ENCODE measurements around the gene NUDT2.

The NUDT2 gene

GRCh38 chr9:34375901-34376595, 46.7 kb downstream of the NUDT2 start:
- H3K4me3 ChIP-seq (ENCODE audit: low read depth, low read length) = peak overlapping the region; percentile 62
- TF ChIP-seq CTCF (IDR thresholded peaks at IDR 0.05; ENCODE audit: borderline replicate concordance, insufficient read depth, low read depth, low read length) = peak; percentile 44

- no peak for TF ChIP-seq CTCF (IDR thresholded peaks at IDR 0.05; ENCODE audit: borderline replicate concordance, insufficient read depth, low read depth, low read length)
- H3K4me3 ChIP-seq (ENCODE audit: low read depth, low read length) = peak within 1 kb of the TSS; percentile 62
These were observed 47.4 kb downstream of the NUDT2 start, which contains the start of gene MYORG for GRCh38 chr9:34376596-34377403. Gene MYORG, minus strand, starts transcription at chr9:34376898. Its CDS starts 3,955 bp downstream, at chr9:34372943.

- H3K4me3 ChIP-seq (ENCODE audit: low read depth, low read length) = peak overlapping the region; percentile 62
- TF ChIP-seq CTCF (IDR thresholded peaks at IDR 0.05; ENCODE audit: borderline replicate concordance, insufficient read depth, low read depth, low read length) = no peak
These were observed 48.0 kb downstream of the NUDT2 start for GRCh38 chr9:34377404-34377746.

GRCh38 chr9:34378376-34379060, 49.1 kb downstream of the NUDT2 start:
- H3K4me3 ChIP-seq (ENCODE audit: low read depth, low read length) = no peak overlapping the region
- no peak for TF ChIP-seq CTCF (IDR thresholded peaks at IDR 0.05; ENCODE audit: borderline replicate concordance, insufficient read depth, low read depth, low read length)

- peak; percentile 98 for TF ChIP-seq CTCF (IDR thresholded peaks at IDR 0.05; ENCODE audit: borderline replicate concordance, insufficient read depth, low read depth, low read length)
- H3K4me3 ChIP-seq (ENCODE audit: low read depth, low read length) = peak overlapping the region; percentile 40
These were observed 50.1 kb downstream of the NUDT2 start for GRCh38 chr9:34379334-34380033.

- no peak overlapping the region for H3K4me3 ChIP-seq (ENCODE audit: low read depth, low read length)
These were observed 50.7 kb downstream of the NUDT2 start for GRCh38 chr9:34380034-34380510.

More at GRCh38 chr9:34380034-34380510, 50.7 kb downstream of the NUDT2 start:
- no peak for TF ChIP-seq CTCF (IDR thresholded peaks at IDR 0.05; ENCODE audit: borderline replicate concordance, insufficient read depth, low read depth, low read length)

Measured in GM12875 (cell line).